Breast epithelium (tissue), 4 donors: ENCODE results near the gene LHCGR. TPM values are rescaled to one million over a fixed set of nuclear protein-coding genes. Genes with fewer than 3 reads are reported as not detected.

Experiments used
- DNase-seq, 2 donors: peaks; one replicate each; pipeline ENCODE4 v3.0.0-alpha.2; 2019; ENCODE audit warnings: low spot score in 2 of 2
- H3K27ac ChIP-seq, 2 donors: fragments of 200-600 bp; sonication (generic) in 1 of 2; one replicate each; pipeline ENCODE4 v1.5.1; 2016 to 2019; ENCODE audit warnings: mild to moderate bottlenecking in 1 of 2
- H3K27me3 ChIP-seq, 2 donors: fragments of 200-600 bp; sonication (generic) in 1 of 2; one replicate each; pipeline versions ENCODE4 v1.5.1 to v1.6.0; 2017 to 2019; ENCODE audit warnings: control low read depth in 1 of 2, mild to moderate bottlenecking in 1 of 2
- H3K36me3 ChIP-seq: fragments of 200-600 bp; one replicate; pipeline ENCODE4 v1.5.1; 2019
- H3K4me1 ChIP-seq, 2 donors: fragments of 200-600 bp; sonication (generic); one replicate each; pipeline ENCODE4 v1.5.1; 2016 to 2019; ENCODE audit warnings: control low read depth in 1 of 2
- H3K4me3 ChIP-seq, 3 donors: fragments of 200-600 bp; sonication (generic); 1 replicate in 2 of 3; 2 replicates in 1 of 3; pipeline ENCODE4 v1.5.1; 2016 to 2019; ENCODE audit warnings: mild to moderate bottlenecking in 3 of 3, moderate library complexity in 2 of 3
- H3K9me3 ChIP-seq, 2 donors: fragments of 200-600 bp; sonication (generic) in 1 of 2; one replicate each; pipeline ENCODE4 v1.5.1; 2016 to 2019; ENCODE audit warnings: control low read depth in 1 of 2
- POLR2A ChIP-seq: fragments of 450-650 bp; IDR thresholded peaks from one replicate; pipeline ENCODE4 v1.6.1; 2016; ENCODE audit warnings: antibody characterized with exemption, mild to moderate bottlenecking, moderate library complexity
- POLR2AphosphoS5 ChIP-seq, 3 donors: sonication (generic); formaldehyde crosslinking; IDR thresholded peaks; one replicate each; pipeline ENCODE4 v1.6.1; 2017; ENCODE audit warnings: antibody characterized with exemption in 3 of 3
- intact Hi-C: fragments of 100-400 bp; cut with DNase I; formaldehyde crosslinking; loops from one replicate; pipeline ENCODE4 v1.15.1; 2023; ENCODE audit warnings: low total_unique reads
- total RNA-seq, 3 donors: library from RNA; depleted of rRNA; stranded (reverse); fragments of >200 nt; gene quantifications; one replicate each; pipeline ENCODE4 v1.1.0, GENCODE V29; 2016
- TF ChIP-seq, protein P1 (sequence below), 3 donors: fragments of 450-650 bp; IDR thresholded peaks; one replicate each; pipeline ENCODE4 v1.5.1; 2016 to 2017; ENCODE audit warnings: antibody characterized with exemption in 3 of 3, mild to moderate bottlenecking in 3 of 3, moderate library complexity in 3 of 3

Gene LHCGR
- total RNA-seq, 3 donors from 2014 or later = 0.29 to 0.66 (median 0.64) TPM

DNA sequence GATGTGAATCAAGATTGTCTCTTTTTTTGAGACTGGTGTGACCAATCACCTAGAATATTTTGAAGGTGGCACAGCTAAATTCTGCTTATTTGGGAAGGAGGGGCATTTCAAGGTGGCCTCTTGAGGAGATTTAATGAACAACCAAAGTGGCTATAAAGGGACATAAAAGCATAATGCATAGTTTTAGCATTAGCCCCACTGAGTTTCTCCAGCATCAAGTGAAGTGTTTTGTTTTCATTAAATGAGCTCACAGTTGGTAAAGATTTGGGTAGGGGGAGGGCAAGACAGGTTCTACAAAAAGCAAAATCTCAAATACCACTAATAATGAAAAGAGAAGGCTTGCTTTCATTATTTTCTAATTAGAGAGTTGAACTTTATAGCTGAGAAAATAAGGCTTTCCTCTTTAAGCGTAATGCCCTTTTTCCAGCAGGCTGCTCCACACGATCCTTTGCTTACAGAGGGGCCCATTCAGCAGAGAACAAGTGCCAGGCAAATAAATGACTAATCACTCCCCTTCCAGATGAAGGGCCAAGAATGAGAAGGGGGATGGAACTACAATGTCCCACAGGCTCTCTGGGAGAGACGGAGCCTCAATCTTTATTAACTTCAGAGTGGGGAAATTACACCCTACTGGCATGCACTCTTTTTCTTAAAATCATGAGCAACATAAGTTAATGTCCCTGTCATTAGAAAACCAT is 35.9 kb downstream of the LHCGR start:
- intact Hi-C loops = loop anchor here (5.0 kb wide), 1 partner anchor 978 kb away; no protein-coding TSS in a partner anchor
- Histone ChIP-seq H3K4me1 (no peaks in the 10 kb centered on the region), H3K27ac (no peak overlapping the region), H3K27me3 (no peaks in the 10 kb centered on the region), H3K4me3 (no peak overlapping the region), H3K36me3 (no peaks in the 10 kb centered on the region), H3K9me3 (no peaks in the 10 kb centered on the region)
- no peak for DNase-seq
- no peak for TF ChIP-seq POLR2A
- no peak for TF ChIP-seq POLR2AphosphoS5 (IDR thresholded peaks at IDR 0.05)
- TF ChIP-seq, protein P1, sequence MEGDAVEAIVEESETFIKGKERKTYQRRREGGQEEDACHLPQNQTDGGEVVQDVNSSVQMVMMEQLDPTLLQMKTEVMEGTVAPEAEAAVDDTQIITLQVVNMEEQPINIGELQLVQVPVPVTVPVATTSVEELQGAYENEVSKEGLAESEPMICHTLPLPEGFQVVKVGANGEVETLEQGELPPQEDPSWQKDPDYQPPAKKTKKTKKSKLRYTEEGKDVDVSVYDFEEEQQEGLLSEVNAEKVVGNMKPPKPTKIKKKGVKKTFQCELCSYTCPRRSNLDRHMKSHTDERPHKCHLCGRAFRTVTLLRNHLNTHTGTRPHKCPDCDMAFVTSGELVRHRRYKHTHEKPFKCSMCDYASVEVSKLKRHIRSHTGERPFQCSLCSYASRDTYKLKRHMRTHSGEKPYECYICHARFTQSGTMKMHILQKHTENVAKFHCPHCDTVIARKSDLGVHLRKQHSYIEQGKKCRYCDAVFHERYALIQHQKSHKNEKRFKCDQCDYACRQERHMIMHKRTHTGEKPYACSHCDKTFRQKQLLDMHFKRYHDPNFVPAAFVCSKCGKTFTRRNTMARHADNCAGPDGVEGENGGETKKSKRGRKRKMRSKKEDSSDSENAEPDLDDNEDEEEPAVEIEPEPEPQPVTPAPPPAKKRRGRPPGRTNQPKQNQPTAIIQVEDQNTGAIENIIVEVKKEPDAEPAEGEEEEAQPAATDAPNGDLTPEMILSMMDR (IDR thresholded peaks at IDR 0.05) = no peak

GRCh38 chr2:48717846-48718245 is 37.7 kb downstream of the LHCGR start:
- Histone ChIP-seq H3K27me3 (no peaks in the 10 kb centered on the region), H3K4me1 (no peaks in the 10 kb centered on the region), H3K27ac (no peak overlapping the region), H3K4me3 (no peak overlapping the region), H3K36me3 (no peaks in the 10 kb centered on the region), H3K9me3 (no peaks in the 10 kb centered on the region)
- DNase-seq = no peak
- intact Hi-C loops = no loop called here
- TF ChIP-seq POLR2A (no peak), POLR2AphosphoS5 (IDR thresholded peaks at IDR 0.05) (no peak)
- TF ChIP-seq, protein P1 (IDR thresholded peaks at IDR 0.05) = no peak

DNA sequence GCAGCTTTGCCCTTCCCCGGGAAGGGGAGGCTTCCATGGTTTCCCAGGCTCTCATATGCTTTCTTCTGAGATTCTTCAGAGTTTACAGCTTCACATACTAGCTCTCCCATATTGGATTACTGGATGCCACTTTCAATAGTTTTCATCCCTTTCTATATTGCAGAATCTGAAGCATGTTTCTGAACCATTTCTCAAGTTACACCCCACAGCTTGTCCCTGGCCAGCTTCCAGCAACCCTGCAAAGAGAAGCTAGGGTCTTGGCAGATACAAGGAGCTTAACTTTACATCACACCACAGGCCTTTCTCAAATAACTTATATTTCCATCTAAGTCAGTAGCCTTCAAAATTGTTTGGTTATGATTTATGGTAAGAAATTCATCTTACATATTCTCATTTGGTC is 39.6 kb downstream of the LHCGR start:
- no peaks in the 10 kb centered on the region for H3K4me1 ChIP-seq
- DNase-seq = no peak
- TF ChIP-seq, protein P1 (IDR thresholded peaks at IDR 0.05) = no peak
- TF ChIP-seq POLR2AphosphoS5 (IDR thresholded peaks at IDR 0.05) (no peak), POLR2A (no peak)
- no peaks in the 10 kb centered on the region for H3K27me3 ChIP-seq
- no peak overlapping the region for H3K4me3 ChIP-seq
- no peak overlapping the region for H3K27ac ChIP-seq
- no peaks in the 10 kb centered on the region for H3K36me3 ChIP-seq
- intact Hi-C loops = no loop called here
- H3K9me3 ChIP-seq = no peaks in the 10 kb centered on the region

GRCh38 chr2:48715042-48715899 is 40.3 kb downstream of the LHCGR start:
- peak in 1 of 2 donors; percentile 18 for DNase-seq
- Histone ChIP-seq H3K9me3 (no peaks in the 10 kb centered on the region), H3K27me3 (no peaks in the 10 kb centered on the region), H3K27ac (no peak overlapping the region), H3K4me1 (no peaks in the 10 kb centered on the region), H3K36me3 (no peaks in the 10 kb centered on the region), H3K4me3 (no peak overlapping the region)
- TF ChIP-seq POLR2A = no peak
- TF ChIP-seq, protein P1 (IDR thresholded peaks at IDR 0.05) = no peak
- TF ChIP-seq POLR2AphosphoS5 (IDR thresholded peaks at IDR 0.05) = no peak
- intact Hi-C loops = no loop called here

DNA sequence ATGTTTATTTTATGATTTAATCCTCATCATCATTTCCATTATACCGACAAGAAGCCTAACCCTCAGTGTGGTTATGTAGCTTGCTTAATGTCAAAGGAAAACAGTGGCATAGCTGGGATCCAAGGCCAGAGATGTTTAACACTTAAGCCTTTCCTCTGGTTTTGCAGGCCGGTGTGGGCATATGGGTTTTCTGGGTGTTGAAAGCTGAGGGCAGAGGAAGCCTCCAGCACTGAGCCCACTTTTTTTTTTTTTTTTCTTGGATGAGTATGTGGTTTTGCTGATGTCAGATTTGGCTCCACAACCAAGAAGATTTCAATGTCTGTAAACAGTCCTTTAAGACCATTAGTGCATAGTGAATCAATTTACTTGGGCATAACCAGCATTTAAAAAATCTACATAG is 41.3 kb downstream of the LHCGR start:
- TF ChIP-seq POLR2A = no peak
- TF ChIP-seq POLR2AphosphoS5 (IDR thresholded peaks at IDR 0.05) = no peak
- TF ChIP-seq, protein P1 (IDR thresholded peaks at IDR 0.05) = no peak
- no peaks in the 10 kb centered on the region for H3K9me3 ChIP-seq
- H3K4me3 ChIP-seq = no peak overlapping the region
- H3K36me3 ChIP-seq = no peaks in the 10 kb centered on the region
- DNase-seq = no peak
- intact Hi-C loops = loop anchor here (5.0 kb wide), 1 partner anchor 197 kb away; no protein-coding TSS in a partner anchor
- no peak overlapping the region for H3K27ac ChIP-seq
- no peaks in the 10 kb centered on the region for H3K4me1 ChIP-seq
- H3K27me3 ChIP-seq = no peaks in the 10 kb centered on the region
